ENCODE data around the gene PBX3.

The PBX3 gene

DNA sequence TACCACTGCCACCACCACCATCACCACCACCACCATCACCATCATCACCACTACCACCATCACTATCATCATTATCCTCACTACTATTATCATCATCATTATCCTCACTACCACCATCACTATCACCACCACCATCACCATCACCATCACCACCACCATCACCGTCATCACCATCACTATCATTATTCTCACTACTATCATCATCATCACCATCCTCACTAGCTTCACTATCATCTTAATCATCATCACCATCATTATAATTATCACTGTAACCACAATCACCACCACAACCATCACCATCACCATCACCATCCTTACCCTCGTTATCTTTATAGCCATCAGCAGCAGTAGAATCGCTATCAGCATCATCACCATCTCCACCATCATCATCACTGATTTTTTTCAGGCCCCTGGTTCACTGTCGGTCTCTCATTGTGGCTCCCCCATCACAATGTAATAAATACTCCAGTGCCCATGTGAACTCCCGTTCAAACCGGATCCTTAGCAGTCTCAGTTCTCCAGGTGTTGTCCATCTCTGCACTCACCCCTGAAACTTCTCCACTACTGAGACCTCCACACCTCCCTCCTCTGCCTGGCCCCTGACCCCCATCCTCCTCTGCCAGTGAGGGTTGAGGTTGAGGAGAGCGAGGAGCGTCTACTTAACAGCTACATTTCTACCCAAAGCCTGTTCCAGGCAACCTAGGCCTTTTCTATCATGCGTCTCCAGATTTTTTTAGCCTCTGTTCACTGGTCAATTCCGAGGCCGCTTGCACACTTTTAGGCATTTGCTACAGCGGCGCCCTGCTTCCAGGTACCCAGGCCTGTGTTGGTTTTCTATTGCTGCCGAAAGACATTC, 238.2 kb downstream of the PBX3 start:
- DNase-seq, result no peak

- no peak for DNase-seq
Measured at GRCh38 chr9:125985998-125986655, 239.0 kb downstream of the PBX3 start.

GRCh38 chr9:125986966-125987365, 239.8 kb downstream of the PBX3 start:
- DNase-seq, result no peak

DNA sequence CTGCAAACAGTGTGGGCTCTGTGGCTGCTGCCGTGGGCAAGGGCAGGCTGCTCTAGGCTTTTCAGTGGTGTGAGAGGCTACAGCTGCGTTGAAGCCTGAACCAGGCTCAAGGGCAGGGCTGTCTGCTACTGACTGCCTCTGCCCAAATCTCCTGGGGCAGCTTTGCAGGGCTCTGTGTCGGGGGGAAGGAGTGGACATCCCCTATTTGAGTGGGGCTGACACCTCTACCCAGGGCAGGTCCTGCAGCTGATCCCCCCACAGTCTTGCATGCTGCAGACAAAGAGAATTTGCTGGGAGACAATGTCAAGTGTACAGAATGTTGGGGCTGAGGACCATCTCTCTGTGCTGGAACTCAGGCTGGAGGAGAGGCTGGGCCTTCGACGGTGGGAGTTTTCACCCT, 240.2 kb downstream of the PBX3 start:
- DNase-seq, result no peak

DNA sequence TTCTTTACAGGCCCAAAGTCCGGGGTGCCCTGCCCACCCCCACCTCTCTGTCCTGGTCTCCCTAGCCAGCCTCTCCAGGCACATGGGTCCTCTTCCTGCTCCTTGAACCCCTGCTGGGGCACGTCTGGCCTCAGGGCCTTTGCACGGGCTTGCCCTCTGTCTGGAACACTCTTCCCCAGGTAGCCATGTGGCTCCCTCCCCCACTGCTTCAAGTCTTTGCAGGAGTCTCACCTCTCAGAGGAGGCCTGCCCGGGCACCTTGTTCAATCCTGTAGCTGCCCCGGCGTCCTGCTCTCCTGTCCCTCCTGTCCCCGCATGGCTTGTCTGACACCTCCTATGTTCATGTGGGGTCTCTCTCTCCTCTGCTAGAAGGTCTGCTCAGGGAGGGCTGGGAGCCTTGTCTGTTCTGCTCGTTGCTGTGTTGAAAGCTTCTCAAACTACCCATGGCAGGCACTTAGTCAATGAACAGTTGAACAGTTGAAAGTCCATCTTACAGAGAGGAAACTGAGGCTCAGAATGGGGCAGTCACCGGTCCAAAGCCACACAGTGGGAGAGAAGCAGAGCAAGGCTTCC, 241.4 kb downstream of the PBX3 start:
- no peak for DNase-seq

DNA sequence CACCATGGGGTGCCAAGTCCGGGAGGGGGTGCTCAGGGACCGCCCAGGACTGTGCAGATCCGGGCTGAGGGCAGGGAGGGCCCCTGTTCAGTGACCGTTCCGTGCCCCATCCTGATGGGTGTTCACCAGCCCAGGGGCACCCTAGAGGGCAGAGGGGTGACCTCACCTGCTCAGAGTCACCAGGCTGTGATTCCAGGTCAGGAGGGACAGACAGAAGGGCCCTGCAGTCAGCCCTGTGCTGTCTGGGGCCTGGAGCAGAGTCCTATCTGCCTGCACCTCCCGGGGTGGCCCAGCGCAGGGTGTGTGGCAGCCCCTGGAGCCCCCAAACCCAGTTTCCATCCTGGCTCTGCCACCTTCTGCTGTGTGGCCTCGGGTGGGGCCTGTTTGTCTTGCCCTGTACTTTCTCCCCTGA, 241.9 kb downstream of the PBX3 start:
- DNase-seq, result no peak

DNA sequence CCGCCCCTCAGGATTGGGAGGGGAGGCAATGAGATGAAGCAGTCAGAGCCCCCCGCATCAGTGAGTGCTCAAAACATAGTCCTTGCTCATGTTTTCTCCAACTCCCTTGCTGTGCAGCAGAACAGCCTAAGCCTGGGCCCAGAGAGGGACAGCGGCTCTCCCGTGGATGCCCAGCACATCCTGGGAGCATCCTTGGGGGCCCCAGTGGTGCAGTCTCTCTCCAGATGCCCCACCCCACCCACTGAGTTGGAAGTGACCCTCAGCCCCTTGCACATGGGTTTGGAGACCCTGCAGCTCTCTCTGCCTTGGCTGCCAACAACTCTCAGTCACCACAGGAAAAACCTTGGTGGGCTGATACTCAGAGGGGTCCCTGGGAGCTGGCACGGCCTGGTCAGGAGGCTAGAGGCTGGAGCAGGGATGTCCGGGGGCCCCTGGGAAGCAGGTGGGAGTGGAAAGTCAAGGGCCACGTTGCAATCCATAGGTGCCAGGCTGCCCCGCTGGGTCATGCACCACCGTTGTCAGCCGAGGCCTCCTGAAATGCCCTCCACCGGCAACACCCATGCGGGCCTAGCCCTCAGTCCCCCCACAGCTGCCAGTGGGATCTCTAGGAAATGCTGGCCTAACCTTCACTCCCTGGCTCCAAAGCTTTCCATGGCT, 242.5 kb downstream of the PBX3 start:
- no peak for DNase-seq

- DNase-seq, result no peak
Measured at GRCh38 chr9:125990186-125990792, 243.1 kb downstream of the PBX3 start.

GRCh38 chr9:125990793-125991220, 243.6 kb downstream of the PBX3 start:
- DNase-seq, result no peak

- DNase-seq, result no peak
Measured at GRCh38 chr9:125991886-125992529, 244.8 kb downstream of the PBX3 start.

DNA sequence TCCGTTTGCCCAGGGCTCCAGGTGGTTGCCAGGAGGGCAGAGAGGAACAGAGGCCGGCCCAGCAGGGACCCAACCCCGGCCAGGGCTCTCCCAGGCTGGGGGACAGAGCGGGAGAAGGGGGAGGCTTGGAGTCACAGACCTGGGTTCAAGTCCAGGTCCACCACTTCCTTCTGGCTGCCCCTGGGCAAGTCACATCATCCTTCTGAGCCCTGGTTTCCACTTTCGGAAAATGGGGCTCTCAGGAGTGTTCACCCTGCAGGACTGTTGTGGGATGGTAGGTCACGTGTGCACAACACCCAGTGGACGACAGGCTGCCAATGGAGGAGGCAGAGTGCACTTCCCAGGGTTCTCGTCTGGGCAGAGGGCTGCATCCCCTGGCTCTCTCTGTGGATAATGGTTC, 245.4 kb downstream of the PBX3 start:
- DNase-seq, result no peak

- no peak for DNase-seq
Measured at GRCh38 chr9:125993466-125993865, 246.3 kb downstream of the PBX3 start.

DNA sequence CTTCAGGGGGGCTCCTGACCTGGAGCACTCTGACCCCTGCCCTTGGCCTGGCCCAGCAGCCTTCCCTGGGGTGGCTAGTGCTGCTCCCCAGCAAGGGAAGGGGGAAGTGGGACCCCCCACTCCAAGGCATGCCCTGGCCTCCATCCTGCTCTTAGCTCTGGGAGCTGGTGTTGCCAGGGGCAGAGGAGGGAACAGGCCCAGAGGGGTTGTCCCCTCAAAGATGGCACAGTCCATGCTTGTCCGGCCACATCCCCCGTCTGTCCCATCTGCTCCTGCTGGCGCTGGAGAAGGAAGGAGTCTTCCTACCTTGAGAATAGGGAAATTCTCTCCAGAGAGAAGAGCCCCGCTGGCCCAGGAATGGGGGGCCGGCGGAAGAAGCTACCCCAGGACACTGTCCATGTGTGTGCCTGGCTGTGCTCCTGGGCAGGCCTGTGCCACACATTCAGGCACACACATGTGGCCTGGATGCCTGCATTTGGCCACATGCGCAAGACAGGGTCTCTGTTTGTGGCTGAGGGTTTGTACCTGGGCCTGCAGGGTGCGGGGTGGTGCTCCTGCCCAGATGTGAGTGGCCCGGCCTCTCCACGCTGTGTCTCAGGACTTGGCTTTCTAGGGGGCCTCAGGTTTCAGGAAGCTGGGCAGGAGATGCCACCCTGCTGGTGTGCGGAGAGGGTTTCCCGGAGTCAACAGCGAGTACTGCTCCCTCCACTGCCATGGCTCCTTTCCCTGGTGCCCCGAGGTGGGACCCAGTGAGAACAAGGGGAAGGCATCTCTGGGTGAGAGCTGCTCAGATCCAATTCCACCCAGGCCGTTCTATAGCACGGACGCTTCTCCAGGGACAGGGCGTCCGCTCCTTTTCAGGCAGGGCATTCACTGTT, 247.1 kb downstream of the PBX3 start:
- DNase-seq, result no peak

DNA sequence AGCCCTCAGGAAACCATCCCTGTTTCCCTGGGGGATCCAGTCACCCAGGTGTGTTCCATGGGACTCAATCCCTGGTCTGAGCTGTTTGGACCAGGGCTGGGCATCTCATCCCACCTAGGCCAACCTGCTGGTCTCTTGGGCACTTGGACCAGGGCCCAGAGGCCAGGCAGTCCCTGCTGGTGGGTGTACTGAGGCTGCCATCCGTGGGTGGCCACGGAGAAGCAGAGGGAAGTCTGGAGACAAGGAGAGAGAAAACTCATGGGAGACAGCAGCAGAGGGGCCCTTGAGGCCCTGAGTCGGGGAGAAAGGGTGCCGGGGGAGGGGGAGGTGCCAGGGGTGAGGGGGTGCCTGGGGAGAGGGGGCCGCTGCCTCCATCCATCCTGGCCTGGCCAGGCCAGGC, 247.8 kb downstream of the PBX3 start:
- no peak for DNase-seq

GRCh38 chr9:125995706-125996105, 248.5 kb downstream of the PBX3 start:
- no peak for DNase-seq

- no peak for DNase-seq
Measured at GRCh38 chr9:125996791-125997190, 249.6 kb downstream of the PBX3 start.

GRCh38 chr9:125997196-125997823, 250.1 kb downstream of the PBX3 start:
- DNase-seq, result no peak

- DNase-seq, result no peak
Measured at GRCh38 chr9:125998837-125999503, 251.8 kb downstream of the PBX3 start.

GRCh38 chr9:125999504-125999881, 252.3 kb downstream of the PBX3 start:
- DNase-seq, result no peak

DNA sequence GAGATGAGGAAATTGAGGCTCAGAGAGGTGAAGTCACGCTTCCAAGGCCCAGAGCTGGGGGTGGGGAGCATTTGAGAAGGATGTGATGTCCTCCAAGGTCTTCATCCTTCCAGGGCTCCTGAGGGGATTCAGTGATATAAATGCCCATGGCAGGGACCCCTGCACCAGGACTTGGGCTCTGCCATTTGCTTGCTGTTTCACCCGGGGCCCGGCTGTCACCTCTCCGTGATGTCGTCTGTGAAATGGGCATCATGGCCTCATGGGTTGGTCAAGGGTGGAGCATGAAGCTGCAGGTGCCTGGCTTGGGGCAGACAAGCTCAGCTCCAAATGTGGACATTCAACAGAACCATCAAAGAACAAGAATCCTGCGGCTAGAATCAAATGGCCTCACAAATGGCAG, 253.1 kb downstream of the PBX3 start:
- DNase-seq, result no peak
